Spleen (tissue), 7 donors: ENCODE results near the gene LDLRAD4.

Experiments used
- POLR2A ChIP-seq, 3 donors: fragments of 450-650 bp; IDR thresholded peaks; one replicate each; pipeline ENCODE4 v1.5.1; 2017; ENCODE audit warnings: antibody characterized with exemption in 3 of 3, mild to moderate bottlenecking in 1 of 3
- TF ChIP-seq, protein P1 (sequence below), 11 experiments: fragments of 200-600 bp in 7 of 11; fragments of 450-650 bp in 4 of 11; sonication (generic) in 4 of 11; IDR thresholded peaks in 8 of 11; conservative IDR thresholded peaks in 3 of 11; 1 replicate in 7 of 11; 2 replicates in 4 of 11; pipeline versions ENCODE4 v1.4.0 to v1.8.0; 2016 to 2021; ENCODE audit warnings: antibody characterized with exemption in 11 of 11, inconsistent platforms in 4 of 11, mild to moderate bottlenecking in 1 of 11
- donor health status: DM: no; HTN: no; CAD: no; lungs with moderate emphysema.
- donor health status: DM: no; HTN: no; CAD: no.
- donor health status: DM: no; HTN: no; CAD: no.

DNA sequence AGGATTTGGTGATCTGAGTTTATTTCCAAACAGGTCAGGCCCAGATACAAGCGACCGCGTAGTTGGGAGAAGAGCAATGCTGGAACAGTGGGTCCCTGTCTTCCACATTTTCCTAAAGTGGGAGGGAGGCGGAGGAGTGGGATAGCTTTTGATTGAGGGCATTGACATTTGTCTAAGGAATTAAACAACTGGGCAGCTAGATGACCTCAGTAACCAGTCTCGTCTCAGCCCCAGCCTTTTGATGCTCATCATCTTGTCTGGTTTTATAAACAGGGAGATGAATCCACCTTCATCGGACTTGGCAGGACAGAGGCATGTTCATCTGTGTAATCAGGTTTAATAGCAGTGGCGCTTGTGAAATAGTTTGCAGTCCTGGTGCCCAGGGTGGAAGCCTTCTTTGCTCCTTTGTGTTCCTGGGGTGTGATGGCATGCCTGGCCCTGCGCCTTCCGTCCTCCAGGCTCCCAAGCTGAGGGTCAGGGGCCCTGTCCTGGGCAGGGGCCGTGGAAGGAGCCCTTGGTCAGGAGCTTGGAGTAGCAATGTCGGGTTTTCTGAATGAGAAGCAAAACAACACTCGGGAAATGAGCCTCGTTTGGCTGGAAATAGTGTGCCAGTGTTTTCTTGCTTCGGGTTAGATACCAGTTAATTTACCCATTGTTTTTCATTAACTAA lies 314.0 kb downstream of the LDLRAD4 start:
- TF ChIP-seq, protein P1, sequence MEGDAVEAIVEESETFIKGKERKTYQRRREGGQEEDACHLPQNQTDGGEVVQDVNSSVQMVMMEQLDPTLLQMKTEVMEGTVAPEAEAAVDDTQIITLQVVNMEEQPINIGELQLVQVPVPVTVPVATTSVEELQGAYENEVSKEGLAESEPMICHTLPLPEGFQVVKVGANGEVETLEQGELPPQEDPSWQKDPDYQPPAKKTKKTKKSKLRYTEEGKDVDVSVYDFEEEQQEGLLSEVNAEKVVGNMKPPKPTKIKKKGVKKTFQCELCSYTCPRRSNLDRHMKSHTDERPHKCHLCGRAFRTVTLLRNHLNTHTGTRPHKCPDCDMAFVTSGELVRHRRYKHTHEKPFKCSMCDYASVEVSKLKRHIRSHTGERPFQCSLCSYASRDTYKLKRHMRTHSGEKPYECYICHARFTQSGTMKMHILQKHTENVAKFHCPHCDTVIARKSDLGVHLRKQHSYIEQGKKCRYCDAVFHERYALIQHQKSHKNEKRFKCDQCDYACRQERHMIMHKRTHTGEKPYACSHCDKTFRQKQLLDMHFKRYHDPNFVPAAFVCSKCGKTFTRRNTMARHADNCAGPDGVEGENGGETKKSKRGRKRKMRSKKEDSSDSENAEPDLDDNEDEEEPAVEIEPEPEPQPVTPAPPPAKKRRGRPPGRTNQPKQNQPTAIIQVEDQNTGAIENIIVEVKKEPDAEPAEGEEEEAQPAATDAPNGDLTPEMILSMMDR (IDR thresholded peaks at IDR 0.05 in 8 of 11, conservative IDR thresholded peaks at IDR 0.05 in 3 of 11), result no peak
- TF ChIP-seq POLR2A (IDR thresholded peaks at IDR 0.05), result no peak
